ENCODE measurements around the gene SF3B5.

The SF3B5 gene

DNA sequence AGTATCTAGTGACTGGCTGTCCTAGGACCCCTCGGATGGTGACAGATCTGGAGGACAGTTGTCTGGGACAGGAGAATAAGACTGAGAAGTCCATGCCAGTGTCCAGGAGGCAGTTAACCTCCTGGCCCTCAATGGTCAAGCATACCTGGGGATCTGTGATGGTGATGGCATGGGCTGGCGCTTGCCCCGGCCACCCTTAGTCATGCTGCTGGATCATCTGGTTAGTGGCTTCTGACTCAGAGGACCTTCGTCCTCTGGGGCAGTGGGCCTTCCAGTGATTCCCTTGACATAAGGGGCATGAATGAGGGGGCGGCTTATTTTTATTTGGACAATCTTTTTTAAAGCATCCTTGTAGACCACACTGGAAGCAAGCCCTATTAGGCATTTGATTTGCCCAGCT lies 24.0 kb upstream of the SF3B5 start:
- Mint-ChIP-seq H3K27ac (no peak overlapping the region), H3K36me3 (ENCODE audit: low read depth) (no peaks in the 10 kb centered on the region), H3K4me1 (no peaks in the 10 kb centered on the region), H3K27me3 (ENCODE audit: low read depth, poor library complexity) (peaks cover 18% of the 10 kb centered on the region), H3K4me3 (no peak overlapping the region), H3K9me3 (no peaks in the 10 kb centered on the region)
- DNase-seq = no peak
- TF ChIP-seq, protein P1, sequence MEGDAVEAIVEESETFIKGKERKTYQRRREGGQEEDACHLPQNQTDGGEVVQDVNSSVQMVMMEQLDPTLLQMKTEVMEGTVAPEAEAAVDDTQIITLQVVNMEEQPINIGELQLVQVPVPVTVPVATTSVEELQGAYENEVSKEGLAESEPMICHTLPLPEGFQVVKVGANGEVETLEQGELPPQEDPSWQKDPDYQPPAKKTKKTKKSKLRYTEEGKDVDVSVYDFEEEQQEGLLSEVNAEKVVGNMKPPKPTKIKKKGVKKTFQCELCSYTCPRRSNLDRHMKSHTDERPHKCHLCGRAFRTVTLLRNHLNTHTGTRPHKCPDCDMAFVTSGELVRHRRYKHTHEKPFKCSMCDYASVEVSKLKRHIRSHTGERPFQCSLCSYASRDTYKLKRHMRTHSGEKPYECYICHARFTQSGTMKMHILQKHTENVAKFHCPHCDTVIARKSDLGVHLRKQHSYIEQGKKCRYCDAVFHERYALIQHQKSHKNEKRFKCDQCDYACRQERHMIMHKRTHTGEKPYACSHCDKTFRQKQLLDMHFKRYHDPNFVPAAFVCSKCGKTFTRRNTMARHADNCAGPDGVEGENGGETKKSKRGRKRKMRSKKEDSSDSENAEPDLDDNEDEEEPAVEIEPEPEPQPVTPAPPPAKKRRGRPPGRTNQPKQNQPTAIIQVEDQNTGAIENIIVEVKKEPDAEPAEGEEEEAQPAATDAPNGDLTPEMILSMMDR (IDR thresholded peaks at IDR 0.05) = no peak

DNA sequence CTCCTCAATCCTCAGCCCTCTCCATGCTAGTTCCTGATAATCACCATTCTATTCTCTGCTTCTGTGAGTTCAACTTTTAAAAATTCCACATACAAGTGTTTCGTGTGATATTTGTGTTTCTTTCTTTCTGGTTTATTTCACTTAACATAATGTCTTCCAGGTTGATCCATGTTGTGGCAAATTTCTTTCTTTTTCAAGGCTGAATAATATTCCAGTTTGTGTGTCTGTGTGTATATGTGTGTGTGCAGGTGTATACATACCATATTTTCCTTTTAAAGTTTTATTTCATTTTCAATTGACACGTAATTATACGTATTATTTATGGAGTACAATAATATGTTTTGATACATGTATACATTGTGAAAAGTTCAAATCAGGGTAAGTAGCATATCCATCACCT lies 19.8 kb upstream of the SF3B5 start:
- TF ChIP-seq, protein P1 (IDR thresholded peaks at IDR 0.05) = no peak
- Mint-ChIP-seq H3K4me3 (no peak overlapping the region), H3K27ac (no peak overlapping the region), H3K4me1 (no peaks in the 10 kb centered on the region), H3K27me3 (ENCODE audit: low read depth, poor library complexity) (peaks cover 9% of the 10 kb centered on the region), H3K36me3 (ENCODE audit: low read depth) (no peaks in the 10 kb centered on the region), H3K9me3 (no peaks in the 10 kb centered on the region)
- no peak for DNase-seq

DNA sequence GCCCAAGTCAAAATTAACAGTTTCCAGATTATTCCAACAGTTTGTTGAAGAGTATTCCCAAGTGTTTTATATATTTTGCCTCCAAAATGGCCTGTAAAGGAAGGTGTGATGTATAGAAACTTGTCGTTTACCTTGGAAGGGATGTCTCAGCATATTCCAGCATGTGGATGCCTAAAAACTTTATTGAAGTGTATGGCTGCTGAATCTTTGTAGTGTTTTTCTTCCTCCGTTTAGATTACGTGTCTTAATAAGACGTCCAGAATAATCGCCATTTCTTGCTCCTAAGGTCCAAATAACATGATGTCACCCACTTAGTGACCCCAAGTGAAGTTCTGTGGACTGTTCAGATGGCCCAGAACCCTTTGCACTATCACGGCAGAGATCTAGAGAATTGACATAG lies 18.0 kb upstream of the SF3B5 start:
- H3K27ac Mint-ChIP-seq = no peak overlapping the region
- H3K9me3 Mint-ChIP-seq = no peaks in the 10 kb centered on the region
- peaks cover 14% of the 10 kb centered on the region for H3K27me3 Mint-ChIP-seq (ENCODE audit: low read depth, poor library complexity)
- TF ChIP-seq, protein P1 (IDR thresholded peaks at IDR 0.05) = no peak
- no peaks in the 10 kb centered on the region for H3K36me3 Mint-ChIP-seq (ENCODE audit: low read depth)
- H3K4me3 Mint-ChIP-seq = no peak overlapping the region
- no peaks in the 10 kb centered on the region for H3K4me1 Mint-ChIP-seq
- DNase-seq = no peak

DNA sequence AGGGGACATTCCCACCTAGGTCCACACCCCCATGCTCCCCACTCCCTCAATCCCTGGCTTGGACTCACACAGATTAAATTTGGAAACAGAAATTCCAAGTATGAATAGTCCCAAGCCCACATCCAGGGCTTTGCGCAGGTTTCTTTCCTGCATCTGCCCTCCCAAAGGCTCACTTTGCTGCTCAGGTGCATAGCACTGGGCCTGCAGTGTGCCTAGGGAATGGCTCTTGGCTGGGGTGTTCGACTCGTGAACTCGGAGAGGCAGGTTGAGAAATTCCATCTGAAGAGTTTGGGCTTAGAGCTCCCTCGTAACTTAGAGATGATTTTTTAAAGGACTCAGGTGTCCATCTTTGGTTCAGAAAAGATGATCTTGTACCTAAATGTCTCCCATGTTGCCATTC lies 14.8 kb upstream of the SF3B5 start:
- H3K36me3 Mint-ChIP-seq (ENCODE audit: low read depth) = no peaks in the 10 kb centered on the region
- H3K27ac Mint-ChIP-seq = no peak overlapping the region
- no peak for DNase-seq
- H3K4me3 Mint-ChIP-seq = no peak overlapping the region
- peaks cover 14% of the 10 kb centered on the region for H3K27me3 Mint-ChIP-seq (ENCODE audit: low read depth, poor library complexity)
- TF ChIP-seq, protein P1 (IDR thresholded peaks at IDR 0.05) = no peak
- no peaks in the 10 kb centered on the region for H3K9me3 Mint-ChIP-seq
- H3K4me1 Mint-ChIP-seq = no peaks in the 10 kb centered on the region

DNA sequence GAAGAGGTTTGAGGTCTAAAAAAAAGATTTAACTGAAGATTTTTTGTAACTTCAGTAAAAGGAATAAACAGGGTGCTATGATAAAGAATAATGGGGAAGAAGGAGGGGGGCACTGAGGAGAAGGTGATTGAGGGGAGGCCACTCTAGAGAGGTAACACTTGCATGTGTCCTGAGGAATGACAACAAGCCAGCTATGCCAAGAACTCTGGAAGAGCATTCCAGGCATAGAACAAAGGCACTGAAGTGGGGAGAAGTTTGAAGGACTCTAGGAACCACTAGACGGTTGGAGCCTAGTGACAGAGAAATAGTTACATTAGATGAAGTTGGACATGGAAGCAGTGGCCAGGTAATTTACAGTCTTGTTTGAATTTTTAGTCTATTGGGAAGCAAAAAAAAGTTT lies 10.8 kb upstream of the SF3B5 start:
- no peak overlapping the region for H3K4me3 Mint-ChIP-seq
- TF ChIP-seq, protein P1 (IDR thresholded peaks at IDR 0.05) = no peak
- H3K36me3 Mint-ChIP-seq (ENCODE audit: low read depth) = no peaks in the 10 kb centered on the region
- no peaks in the 10 kb centered on the region for H3K4me1 Mint-ChIP-seq
- no peak for DNase-seq
- H3K9me3 Mint-ChIP-seq = no peaks in the 10 kb centered on the region
- no peak overlapping the region for H3K27ac Mint-ChIP-seq
- H3K27me3 Mint-ChIP-seq (ENCODE audit: low read depth, poor library complexity) = peaks cover 17% of the 10 kb centered on the region

DNA sequence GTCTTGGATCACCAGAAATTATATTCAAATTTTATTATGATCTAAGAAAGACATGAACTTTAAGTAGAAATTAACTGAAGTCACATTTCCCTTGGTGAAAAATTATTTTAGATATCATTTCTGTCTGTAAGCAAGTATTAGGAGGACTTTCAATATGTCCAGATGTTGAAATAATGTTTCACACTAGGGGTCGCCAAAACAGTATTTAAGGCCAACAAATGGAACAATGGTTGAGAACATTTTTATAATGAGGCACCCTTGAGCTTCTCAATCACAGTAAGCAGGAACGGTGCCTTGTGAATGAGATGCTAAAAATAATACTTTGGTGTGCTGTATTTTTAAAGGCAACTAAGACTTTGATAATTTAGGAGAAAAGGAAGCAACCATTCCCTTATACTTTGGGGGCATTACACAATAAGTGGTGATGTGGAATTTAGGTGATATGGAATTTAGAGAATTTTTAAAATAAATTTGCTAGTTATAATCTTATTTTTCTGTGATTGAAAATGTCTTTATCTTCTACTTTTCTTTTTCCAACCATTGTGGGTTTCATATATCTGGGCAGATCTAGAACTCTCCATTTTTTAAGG lies 9.6 kb upstream of the SF3B5 start:
- DNase-seq = no peak
- Mint-ChIP-seq H3K36me3 (ENCODE audit: low read depth) (no peaks in the 10 kb centered on the region), H3K4me3 (no peak overlapping the region), H3K4me1 (no peaks in the 10 kb centered on the region), H3K27ac (no peak overlapping the region), H3K27me3 (ENCODE audit: low read depth, poor library complexity) (peaks cover 22% of the 10 kb centered on the region), H3K9me3 (no peaks in the 10 kb centered on the region)
- TF ChIP-seq, protein P1 (IDR thresholded peaks at IDR 0.05) = peak; percentile 69

Measured in nephron progenitor cell (in vitro differentiated cells).